Pons (tissue), 1 donor: ENCODE results near the gene CDH1.
"Not testable (repeated sequence)": the region's sequence is repeated elsewhere in the genome, so short reads cannot be mapped to it uniquely, and the experiment has no call there.

Experiments used
- DNase-seq: peaks from one replicate; pipeline ENCODE4 v3.0.0-alpha.2; 2016; ENCODE audit warnings: low spot score

CDH1 gene

GRCh38 chr16:68790944-68791343 lies 53.9 kb downstream of the CDH1 start:
- DNase-seq = no peak

GRCh38 chr16:68792465-68793324 lies 55.6 kb downstream of the CDH1 start:
- no peak for DNase-seq

- peak; percentile 27 for DNase-seq
Measured at GRCh38 chr16:68793401-68793857, 56.3 kb downstream of the CDH1 start.

DNA sequence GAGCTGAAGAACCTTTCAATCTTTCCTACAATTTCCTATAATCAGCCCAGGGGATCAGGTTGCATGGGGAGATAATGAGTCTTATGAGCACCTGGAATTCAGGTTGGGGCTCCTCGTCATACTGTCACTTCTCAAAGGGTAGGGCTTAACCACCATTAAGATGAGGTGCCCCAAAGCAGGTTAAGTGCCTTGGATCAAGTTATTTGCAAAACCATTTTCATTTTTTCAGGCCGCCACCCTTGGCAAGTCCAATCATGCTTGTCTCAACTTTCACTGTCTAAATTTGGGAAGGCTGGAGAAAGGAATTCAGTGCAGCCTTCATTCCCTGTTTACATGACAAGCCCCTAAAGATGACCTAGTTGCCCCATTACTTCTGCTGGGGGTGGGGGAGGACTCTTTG lies 61.3 kb downstream of the CDH1 start:
- DNase-seq = no peak

GRCh38 chr16:68800257-68800875 lies 63.3 kb downstream of the CDH1 start:
- DNase-seq = peak; percentile 85

DNA sequence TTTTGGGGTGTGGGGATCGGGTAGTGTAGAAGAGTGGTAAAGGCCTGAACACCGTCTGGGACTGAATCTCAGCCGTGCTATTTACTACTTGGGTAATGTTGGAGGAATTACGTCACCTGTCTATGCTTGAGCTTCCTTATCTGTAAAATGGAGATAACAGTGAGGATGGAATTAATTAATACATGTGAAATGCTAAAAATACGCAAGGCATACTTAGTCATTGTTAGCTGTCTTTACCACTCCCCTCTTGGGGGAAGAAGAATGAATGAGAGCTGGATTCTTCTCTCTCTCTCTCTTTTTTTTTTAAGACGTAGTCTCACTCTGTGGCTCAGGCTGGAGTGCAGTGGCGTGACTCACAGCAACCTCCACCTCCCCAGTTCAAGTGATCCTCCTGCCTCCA lies 65.1 kb downstream of the CDH1 start:
- no peak for DNase-seq

GRCh38 chr16:68806422-68806821 lies 69.3 kb downstream of the CDH1 start:
- DNase-seq = no peak

GRCh38 chr16:68806981-68807380 lies 69.9 kb downstream of the CDH1 start:
- no peak for DNase-seq

- no peak for DNase-seq
Measured at GRCh38 chr16:68814516-68814915, 77.4 kb downstream of the CDH1 start.

- DNase-seq = no peak
Measured at GRCh38 chr16:68823401-68824135, 86.5 kb downstream of the CDH1 start.

GRCh38 chr16:68825427-68825826 lies 88.3 kb downstream of the CDH1 start:
- DNase-seq = no peak

DNA sequence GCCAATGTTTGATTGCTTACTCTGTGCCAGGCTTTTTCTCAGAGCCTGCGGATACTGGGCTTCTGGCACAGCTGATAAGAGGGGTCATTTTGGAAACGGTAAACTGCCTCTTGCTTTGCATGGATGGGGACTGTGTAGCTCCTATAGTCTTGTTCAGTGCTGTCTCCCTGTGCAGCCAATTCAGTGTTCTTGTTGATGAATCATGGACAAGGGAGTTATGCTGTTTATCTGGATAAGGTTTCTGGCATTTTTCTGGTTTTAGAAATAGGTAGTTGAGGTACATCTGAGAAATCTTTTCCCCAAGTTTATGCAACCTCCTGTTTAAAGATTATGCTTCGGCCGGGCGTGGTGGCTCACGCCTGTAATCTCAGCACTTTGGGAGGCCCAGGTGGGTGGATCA lies 89.6 kb downstream of the CDH1 start:
- no peak for DNase-seq

DNA sequence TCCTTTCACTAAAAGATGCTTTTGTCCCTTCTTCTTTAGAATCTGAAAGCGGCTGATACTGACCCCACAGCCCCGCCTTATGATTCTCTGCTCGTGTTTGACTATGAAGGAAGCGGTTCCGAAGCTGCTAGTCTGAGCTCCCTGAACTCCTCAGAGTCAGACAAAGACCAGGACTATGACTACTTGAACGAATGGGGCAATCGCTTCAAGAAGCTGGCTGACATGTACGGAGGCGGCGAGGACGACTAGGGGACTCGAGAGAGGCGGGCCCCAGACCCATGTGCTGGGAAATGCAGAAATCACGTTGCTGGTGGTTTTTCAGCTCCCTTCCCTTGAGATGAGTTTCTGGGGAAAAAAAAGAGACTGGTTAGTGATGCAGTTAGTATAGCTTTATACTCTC lies 96.2 kb downstream of the CDH1 start:
- DNase-seq = no peak

- DNase-seq = no peak
Measured at GRCh38 chr16:68834550-68834949, 97.5 kb downstream of the CDH1 start.

- no peak for DNase-seq
Measured at GRCh38 chr16:68835970-68836369, 98.9 kb downstream of the CDH1 start.

DNA sequence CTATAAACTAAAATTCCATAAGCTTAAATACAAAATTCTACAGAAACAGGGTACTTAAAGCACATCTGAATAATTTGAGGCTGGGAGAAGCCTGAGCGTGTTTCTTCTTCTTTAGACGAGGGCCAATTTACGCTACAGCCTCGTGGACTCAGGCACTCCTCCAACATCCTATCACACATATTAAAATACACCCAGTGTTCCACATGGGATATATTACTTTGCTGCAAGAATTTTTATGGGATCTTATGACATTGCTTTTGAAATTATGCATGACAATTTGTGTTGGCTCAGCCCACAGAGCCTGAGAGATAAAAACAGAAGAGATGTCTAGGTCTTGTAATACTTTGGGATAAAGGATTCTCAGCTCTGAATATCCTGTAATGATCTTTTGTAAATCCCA lies 102.7 kb downstream of the CDH1 start:
- DNase-seq = no peak

DNA sequence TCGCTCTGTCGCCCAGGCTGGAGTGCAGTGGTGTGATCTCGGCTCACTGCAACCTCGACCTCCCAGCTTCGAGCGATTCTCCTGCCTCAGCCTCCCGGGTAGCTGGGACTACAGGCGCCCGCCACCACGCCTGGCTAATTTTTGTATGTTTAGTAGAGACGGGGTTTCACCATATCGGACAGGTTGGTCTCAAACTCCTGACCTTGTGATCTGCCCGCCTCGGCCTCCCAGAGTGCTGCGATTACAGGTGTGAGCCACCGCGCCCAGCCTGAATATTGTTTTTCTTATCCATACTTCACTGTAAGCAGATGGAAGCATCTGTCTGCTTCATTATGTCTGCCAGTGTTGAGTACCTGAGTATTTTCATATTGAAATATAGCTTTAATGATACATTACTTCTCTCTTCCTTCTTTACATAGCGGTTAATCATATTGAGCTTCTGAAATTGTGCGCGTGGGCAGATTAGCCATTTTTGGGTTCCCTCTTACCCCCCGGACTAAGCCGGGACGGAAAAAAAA lies 105.9 kb downstream of the CDH1 start:
- not testable (repeated sequence) for DNase-seq

- peak; percentile 75 for DNase-seq
Measured at GRCh38 chr16:68843482-68844210, 106.6 kb downstream of the CDH1 start, which contains the start of gene TANGO6. Gene TANGO6 (plus strand): TSS chr16:68843531. CDS start chr16:68843618, 87 bp downstream.

DNA sequence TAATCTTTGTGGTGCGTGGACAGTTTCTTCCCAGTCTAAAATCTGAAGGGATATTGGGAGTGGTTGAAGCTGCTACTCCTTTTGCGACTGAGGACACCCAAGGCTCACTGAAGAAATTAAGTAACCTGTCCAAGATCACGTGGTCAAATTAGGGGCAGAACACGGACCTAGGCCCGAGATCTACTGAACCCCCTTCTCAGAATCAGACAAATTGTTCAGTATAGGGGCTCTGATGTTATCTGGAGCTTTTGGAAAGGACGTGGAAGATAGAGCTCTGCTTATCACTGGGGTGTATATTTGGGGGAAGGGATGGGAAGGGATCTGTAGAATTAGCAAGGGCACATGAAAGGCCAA lies 107.1 kb downstream of the CDH1 start:
- DNase-seq = peak; percentile 19

DNA sequence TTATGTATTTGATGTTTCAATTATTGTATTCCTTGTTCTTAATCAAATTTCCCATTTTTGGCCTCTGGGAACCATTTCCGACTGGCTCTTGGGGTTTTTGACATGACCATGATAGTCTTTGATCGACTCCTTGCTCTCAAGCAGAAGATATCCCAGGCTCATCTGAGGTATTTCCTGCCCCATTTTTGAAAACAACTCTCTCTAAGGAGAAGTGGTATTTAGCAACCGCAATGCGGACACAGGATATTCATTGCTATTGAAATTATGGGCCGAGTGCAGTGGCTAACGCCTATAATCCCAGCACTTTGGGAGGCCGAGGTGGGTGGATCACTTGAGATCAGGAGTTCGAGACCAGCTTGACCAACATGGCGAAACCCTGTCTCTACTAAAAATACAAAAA lies 111.7 kb downstream of the CDH1 start:
- no peak for DNase-seq

DNA sequence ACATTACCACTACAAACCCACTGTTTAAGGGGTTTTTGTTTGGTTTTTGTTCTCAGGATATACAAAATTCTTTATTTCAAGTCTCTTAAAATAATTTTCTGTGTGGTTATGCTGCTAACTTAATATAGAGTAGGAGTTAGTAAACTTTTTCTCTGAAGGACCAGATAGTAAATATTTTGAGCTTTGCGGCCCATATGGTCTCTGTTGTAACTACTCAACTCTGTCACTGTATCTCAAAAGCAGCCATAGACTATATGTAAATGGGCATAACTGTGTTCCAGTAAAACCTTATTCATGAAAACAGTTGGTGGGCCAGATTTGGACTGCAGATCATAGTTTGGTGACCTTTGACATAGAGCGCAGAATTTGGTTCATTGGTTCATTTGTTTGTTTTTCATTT lies 113.4 kb downstream of the CDH1 start:
- no peak for DNase-seq

DNA sequence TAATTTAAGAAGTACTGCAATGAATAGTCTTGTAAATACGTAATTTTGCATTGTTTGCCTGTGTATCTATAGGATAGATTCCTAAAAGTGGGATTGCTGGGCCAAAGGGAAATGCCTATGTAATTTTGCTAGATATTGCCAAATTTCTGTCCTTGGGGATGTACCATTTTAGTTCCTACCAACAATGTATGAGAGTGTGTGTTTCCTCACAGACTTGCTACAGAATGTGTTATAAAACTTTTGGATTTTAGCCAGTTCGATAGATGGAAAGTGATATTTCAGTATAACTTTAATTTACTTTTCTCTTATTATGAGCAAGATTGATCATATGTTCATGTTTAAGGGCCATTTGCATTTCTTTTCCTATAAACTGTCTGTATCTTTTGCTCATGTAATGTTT lies 114.5 kb downstream of the CDH1 start:
- DNase-seq = no peak
